Loucy (cell line): ENCODE results near the gene HNF4A.

Experiments
- H2AFZ ChIP-seq: fragments of 200-600 bp; sonication (generic); 2 replicates; pipeline ENCODE4 v1.6.0; 2016; ENCODE audit warnings: antibody characterized with exemption, mild to moderate bottlenecking, low read length, moderate library complexity
- H3F3A ChIP-seq: fragments of 200-600 bp; 2 replicates; pipeline ENCODE4 v1.6.0; 2016; ENCODE audit warnings: antibody characterized with exemption, low read depth, mild to moderate bottlenecking
- H3K27me3 ChIP-seq: fragments of 200-600 bp; sonication (generic); 2 replicates; pipeline ENCODE4 v1.6.1; 2014; ENCODE audit warnings: low read length, mild to moderate bottlenecking; ENCODE audit not compliant: insufficient read depth, poor library complexity, severe bottlenecking
- H3K36me3 ChIP-seq: fragments of 200-600 bp; sonication (generic); 2 replicates; pipeline ENCODE4 v1.6.1; 2016; ENCODE audit warnings: low read length; ENCODE audit not compliant: insufficient read depth
- H3K4me1 ChIP-seq: fragments of 200-600 bp; sonication (generic); 2 replicates; pipeline ENCODE4 v1.5.1; 2014; ENCODE audit warnings: low read length, mild to moderate bottlenecking; ENCODE audit not compliant: insufficient read depth, poor library complexity, severe bottlenecking
- H3K4me2 ChIP-seq: fragments of 200-600 bp; sonication (generic); 2 replicates; pipeline ENCODE4 v1.6.0; 2014; ENCODE audit warnings: antibody characterized with exemption, low read length, low read depth, mild to moderate bottlenecking; ENCODE audit not compliant: poor library complexity, severe bottlenecking
- H3K4me3 ChIP-seq: fragments of 200-600 bp; sonication (generic); 2 replicates; pipeline ENCODE4 v1.5.1; 2014; ENCODE audit warnings: low read length, mild to moderate bottlenecking, mixed read lengths; ENCODE audit not compliant: poor library complexity, severe bottlenecking
- H3K79me2 ChIP-seq: fragments of 200-600 bp; sonication (generic); 2 replicates; pipeline ENCODE4 v1.6.1; 2014; ENCODE audit warnings: low read length; ENCODE audit not compliant: insufficient read depth
- H3K9ac ChIP-seq: fragments of 200-600 bp; sonication (generic); 2 replicates; pipeline ENCODE4 v1.6.0; 2014; ENCODE audit warnings: mild to moderate bottlenecking, low read depth, low read length, moderate library complexity; ENCODE audit not compliant: poor library complexity, severe bottlenecking
- H3K9me2 ChIP-seq: fragments of 200-600 bp; sonication (generic); replicated peaks from 2 replicates; pipeline ENCODE4 v1.6.1; 2016; ENCODE audit warnings: low read depth, low read length, mixed read lengths
- H3K9me3 ChIP-seq: fragments of 200-600 bp; sonication (generic); 2 replicates; pipeline ENCODE4 v1.6.1; 2014; ENCODE audit warnings: mild to moderate bottlenecking, antibody characterized with exemption, low read length, low read depth; ENCODE audit not compliant: insufficient read depth
- H4K20me1 ChIP-seq: fragments of 200-600 bp; sonication (generic); 2 replicates; pipeline ENCODE4 v1.6.0; 2014; ENCODE audit warnings: antibody characterized with exemption, low read length, mild to moderate bottlenecking; ENCODE audit not compliant: insufficient read depth, poor library complexity, severe bottlenecking
- CTCF ChIP-seq: fragments of 200-600 bp; sonication (generic); conservative IDR thresholded peaks from 2 replicates; pipeline ENCODE4 v1.5.1; 2014; ENCODE audit warnings: mild to moderate bottlenecking, antibody characterized with exemption, low read length
- EZH2phosphoT487 ChIP-seq: fragments of 200-600 bp; IDR thresholded peaks from 2 replicates; pipeline ENCODE4 v1.6.1; 2018; ENCODE audit warnings: antibody characterized with exemption, mild to moderate bottlenecking, moderate library complexity, borderline replicate concordance

Gene HNF4A

GRCh38 chr20:44428174-44429016 is 72.9 kb downstream of the HNF4A start:
- no peaks in the 10 kb centered on the region for H3K9me2 ChIP-seq
- no peak overlapping the region for H3K4me3 ChIP-seq
- H3K4me2 ChIP-seq, result no peak overlapping the region
- no peaks in the 10 kb centered on the region for H3K36me3 ChIP-seq
- no peaks in the 10 kb centered on the region for H3K79me2 ChIP-seq
- H3K9ac ChIP-seq, result no peak overlapping the region
- H4K20me1 ChIP-seq, result no peaks in the 10 kb centered on the region
- H3K4me1 ChIP-seq, result no peaks in the 10 kb centered on the region
- H2AFZ ChIP-seq, result no peak overlapping the region
- H3F3A ChIP-seq, result no peaks in the 10 kb centered on the region
- H3K9me3 ChIP-seq, result no peaks in the 10 kb centered on the region
- TF ChIP-seq EZH2phosphoT487 (no peak), CTCF (no peak)
- no peaks in the 10 kb centered on the region for H3K27me3 ChIP-seq

GRCh38 chr20:44429017-44429339 is 73.5 kb downstream of the HNF4A start:
- Histone ChIP-seq H3K9me2 (no peaks in the 10 kb centered on the region), H4K20me1 (no peaks in the 10 kb centered on the region), H3K9ac (no peak overlapping the region), H3K27me3 (no peaks in the 10 kb centered on the region), H3K4me2 (no peak overlapping the region), H3K4me1 (no peaks in the 10 kb centered on the region), H3K79me2 (no peaks in the 10 kb centered on the region), H3F3A (no peaks in the 10 kb centered on the region), H3K4me3 (no peak overlapping the region), H2AFZ (no peak overlapping the region), H3K36me3 (no peaks in the 10 kb centered on the region), H3K9me3 (no peaks in the 10 kb centered on the region)
- TF ChIP-seq CTCF (no peak), EZH2phosphoT487 (no peak)

DNA sequence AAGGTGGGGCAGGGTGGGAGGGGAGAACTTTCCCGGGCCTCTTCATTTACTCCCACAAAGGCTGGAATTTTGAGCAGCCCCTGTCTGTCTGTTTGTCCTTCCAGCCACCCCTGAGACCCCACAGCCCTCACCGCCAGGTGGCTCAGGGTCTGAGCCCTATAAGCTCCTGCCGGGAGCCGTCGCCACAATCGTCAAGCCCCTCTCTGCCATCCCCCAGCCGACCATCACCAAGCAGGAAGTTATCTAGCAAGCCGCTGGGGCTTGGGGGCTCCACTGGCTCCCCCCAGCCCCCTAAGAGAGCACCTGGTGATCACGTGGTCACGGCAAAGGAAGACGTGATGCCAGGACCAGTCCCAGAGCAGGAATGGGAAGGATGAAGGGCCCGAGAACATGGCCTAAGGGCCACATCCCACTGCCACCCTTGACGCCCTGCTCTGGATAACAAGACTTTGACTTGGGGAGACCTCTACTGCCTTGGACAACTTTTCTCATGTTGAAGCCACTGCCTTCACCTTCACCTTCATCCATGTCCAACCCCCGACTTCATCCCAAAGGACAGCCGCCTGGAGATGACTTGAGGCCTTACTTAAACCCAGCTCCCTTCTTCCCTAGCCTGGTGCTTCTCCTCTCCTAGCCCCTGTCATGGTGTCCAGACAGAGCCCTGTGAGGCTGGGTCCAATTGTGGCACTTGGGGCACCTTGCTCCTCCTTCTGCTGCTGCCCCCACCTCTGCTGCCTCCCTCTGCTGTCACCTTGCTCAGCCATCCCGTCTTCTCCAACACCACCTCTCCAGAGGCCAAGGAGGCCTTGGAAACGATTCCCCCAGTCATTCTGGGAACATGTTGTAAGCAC is 74.1 kb downstream of the HNF4A start:
- Histone ChIP-seq H4K20me1 (no peaks in the 10 kb centered on the region), H3K79me2 (no peaks in the 10 kb centered on the region), H3K9me3 (no peaks in the 10 kb centered on the region), H3K27me3 (no peaks in the 10 kb centered on the region), H3K4me2 (no peak overlapping the region), H3F3A (no peaks in the 10 kb centered on the region), H3K4me3 (no peak overlapping the region), H3K9me2 (no peaks in the 10 kb centered on the region), H3K9ac (no peak overlapping the region), H3K4me1 (no peaks in the 10 kb centered on the region), H2AFZ (no peak overlapping the region), H3K36me3 (no peaks in the 10 kb centered on the region)
- TF ChIP-seq CTCF, result no peak
- no peak for TF ChIP-seq EZH2phosphoT487
